ENCODE results near the gene AKT2.
A peak's percentile ranks its signal among the peaks of the same experiment; 100 is the strongest.

AKT2 gene

GRCh38 chr19:40235238-40236025 lies 49.7 kb downstream of the AKT2 start:
- H3K4me3 ChIP-seq (ENCODE audit: low read length), result no peak overlapping the region
- no peak for DNase-seq (ENCODE audit: low read depth)
- TF ChIP-seq CTCF (conservative IDR thresholded peaks at IDR 0.05; ENCODE audit: low read depth, low read length), result peak; percentile 33

- no peak overlapping the region for H3K4me3 ChIP-seq (ENCODE audit: low read length)
- DNase-seq (ENCODE audit: low read depth), result no peak
- TF ChIP-seq CTCF (conservative IDR thresholded peaks at IDR 0.05; ENCODE audit: low read depth, low read length), result no peak
Measured at GRCh38 chr19:40234429-40235237, 50.5 kb downstream of the AKT2 start.

- DNase-seq (ENCODE audit: low read depth), result no peak
- TF ChIP-seq CTCF (conservative IDR thresholded peaks at IDR 0.05; ENCODE audit: low read depth, low read length), result no peak
- H3K4me3 ChIP-seq (ENCODE audit: low read length), result no peak overlapping the region
Measured at GRCh38 chr19:40233811-40234389, 51.2 kb downstream of the AKT2 start.

GRCh38 chr19:40232949-40233810 lies 52.0 kb downstream of the AKT2 start:
- H3K4me3 ChIP-seq (ENCODE audit: low read length), result no peak overlapping the region
- DNase-seq (ENCODE audit: low read depth), result no peak
- TF ChIP-seq CTCF (conservative IDR thresholded peaks at IDR 0.05; ENCODE audit: low read depth, low read length), result no peak

GRCh38 chr19:40232479-40232878 lies 52.7 kb downstream of the AKT2 start:
- DNase-seq (ENCODE audit: low read depth), result no peak
- TF ChIP-seq CTCF (conservative IDR thresholded peaks at IDR 0.05; ENCODE audit: low read depth, low read length), result no peak
- no peak overlapping the region for H3K4me3 ChIP-seq (ENCODE audit: low read length)

GRCh38 chr19:40231544-40232424 lies 53.4 kb downstream of the AKT2 start:
- no peak for DNase-seq (ENCODE audit: low read depth)
- no peak for TF ChIP-seq CTCF (conservative IDR thresholded peaks at IDR 0.05; ENCODE audit: low read depth, low read length)
- no peak overlapping the region for H3K4me3 ChIP-seq (ENCODE audit: low read length)
